ENCODE data around the gene DEUP1.

DEUP1 gene

DNA sequence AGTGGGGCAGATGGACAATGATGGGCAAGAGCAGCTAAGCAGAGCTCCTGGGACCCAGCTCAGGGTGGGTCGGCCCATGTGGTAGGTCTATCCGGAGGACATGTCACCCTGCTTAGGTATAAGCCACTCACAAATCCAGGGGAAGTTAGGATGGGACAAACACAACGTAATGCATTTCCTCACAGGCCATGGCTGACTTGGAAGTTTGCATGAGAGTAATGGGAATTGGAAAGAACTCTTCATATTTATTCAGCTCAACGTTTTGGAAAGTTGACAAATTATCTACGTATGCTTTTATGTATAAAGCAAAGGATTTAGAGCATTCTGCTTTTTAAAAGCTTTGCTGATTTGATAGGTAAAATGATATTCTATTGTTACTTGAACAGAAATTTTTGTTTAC lies 137.7 kb downstream of the DEUP1 start:
- TF ChIP-seq TAF1 (IDR thresholded peaks at IDR 0.05; ENCODE audit: borderline replicate concordance, insufficient read depth, low read length) = no peak

DNA sequence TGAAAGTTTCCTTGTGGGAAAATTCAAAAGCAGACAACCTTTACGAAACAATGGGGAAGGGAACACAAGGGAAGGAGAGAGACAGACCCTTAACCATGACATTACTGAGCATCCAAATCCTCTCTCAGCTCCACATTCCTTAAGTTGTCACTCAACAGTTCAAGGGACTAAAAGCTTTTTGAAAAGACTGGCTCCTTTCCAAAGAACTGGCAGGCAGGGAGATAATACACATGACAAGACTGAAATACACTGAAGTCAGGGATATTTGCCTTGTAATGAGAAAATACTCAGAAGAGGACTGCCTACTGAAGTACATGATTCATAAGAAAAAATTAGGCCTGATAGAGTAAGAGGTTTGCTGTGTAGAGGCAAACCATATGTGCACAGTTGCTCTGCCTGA lies 143.6 kb downstream of the DEUP1 start:
- TF ChIP-seq TAF1 (IDR thresholded peaks at IDR 0.05; ENCODE audit: borderline replicate concordance, insufficient read depth, low read length) = no peak
- TF ChIP-seq POLR2AphosphoS5 (IDR thresholded peaks at IDR 0.05; ENCODE audit: low read depth, low read length) = no peak
- TF ChIP-seq, protein P1, sequence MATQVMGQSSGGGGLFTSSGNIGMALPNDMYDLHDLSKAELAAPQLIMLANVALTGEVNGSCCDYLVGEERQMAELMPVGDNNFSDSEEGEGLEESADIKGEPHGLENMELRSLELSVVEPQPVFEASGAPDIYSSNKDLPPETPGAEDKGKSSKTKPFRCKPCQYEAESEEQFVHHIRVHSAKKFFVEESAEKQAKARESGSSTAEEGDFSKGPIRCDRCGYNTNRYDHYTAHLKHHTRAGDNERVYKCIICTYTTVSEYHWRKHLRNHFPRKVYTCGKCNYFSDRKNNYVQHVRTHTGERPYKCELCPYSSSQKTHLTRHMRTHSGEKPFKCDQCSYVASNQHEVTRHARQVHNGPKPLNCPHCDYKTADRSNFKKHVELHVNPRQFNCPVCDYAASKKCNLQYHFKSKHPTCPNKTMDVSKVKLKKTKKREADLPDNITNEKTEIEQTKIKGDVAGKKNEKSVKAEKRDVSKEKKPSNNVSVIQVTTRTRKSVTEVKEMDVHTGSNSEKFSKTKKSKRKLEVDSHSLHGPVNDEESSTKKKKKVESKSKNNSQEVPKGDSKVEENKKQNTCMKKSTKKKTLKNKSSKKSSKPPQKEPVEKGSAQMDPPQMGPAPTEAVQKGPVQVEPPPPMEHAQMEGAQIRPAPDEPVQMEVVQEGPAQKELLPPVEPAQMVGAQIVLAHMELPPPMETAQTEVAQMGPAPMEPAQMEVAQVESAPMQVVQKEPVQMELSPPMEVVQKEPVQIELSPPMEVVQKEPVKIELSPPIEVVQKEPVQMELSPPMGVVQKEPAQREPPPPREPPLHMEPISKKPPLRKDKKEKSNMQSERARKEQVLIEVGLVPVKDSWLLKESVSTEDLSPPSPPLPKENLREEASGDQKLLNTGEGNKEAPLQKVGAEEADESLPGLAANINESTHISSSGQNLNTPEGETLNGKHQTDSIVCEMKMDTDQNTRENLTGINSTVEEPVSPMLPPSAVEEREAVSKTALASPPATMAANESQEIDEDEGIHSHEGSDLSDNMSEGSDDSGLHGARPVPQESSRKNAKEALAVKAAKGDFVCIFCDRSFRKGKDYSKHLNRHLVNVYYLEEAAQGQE (IDR thresholded peaks at IDR 0.05; ENCODE audit: insufficient read depth in 1 of 2, low read depth in 2 of 2, low read length in 2 of 2) = no peak
- no peak for TF ChIP-seq FOXP2 (optimal IDR thresholded peaks at IDR 0.05; ENCODE audit: borderline replicate concordance, extremely low read depth, extremely low read length, insufficient read depth)
- TF ChIP-seq SIN3A (IDR thresholded peaks at IDR 0.05; ENCODE audit: borderline replicate concordance, insufficient read depth, low read length) = no peak

DNA sequence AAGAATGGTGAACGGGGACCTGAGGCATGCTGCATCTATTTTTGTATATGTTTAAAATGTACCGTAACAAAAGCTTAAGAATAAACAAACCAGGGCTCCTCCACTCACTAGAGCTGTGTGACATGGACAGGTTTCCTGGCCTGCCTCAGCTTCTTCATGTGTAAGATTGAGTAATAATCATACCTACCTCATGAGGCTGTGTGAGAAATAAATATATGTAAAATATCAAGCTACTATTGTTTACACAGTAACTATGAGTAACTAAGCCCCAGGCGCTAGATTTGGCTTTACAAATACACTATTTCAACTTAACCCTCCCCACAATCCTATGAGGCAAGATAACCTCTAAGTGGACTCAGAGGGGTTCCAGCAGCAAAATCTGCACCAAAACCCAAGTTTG lies 146.3 kb downstream of the DEUP1 start:
- TF ChIP-seq SIN3A (IDR thresholded peaks at IDR 0.05; ENCODE audit: borderline replicate concordance, insufficient read depth, low read length) (no peak), POLR2AphosphoS5 (IDR thresholded peaks at IDR 0.05; ENCODE audit: low read depth, low read length) (no peak), TAF1 (IDR thresholded peaks at IDR 0.05; ENCODE audit: borderline replicate concordance, insufficient read depth, low read length) (no peak), FOXP2 (optimal IDR thresholded peaks at IDR 0.05; ENCODE audit: borderline replicate concordance, extremely low read depth, extremely low read length, insufficient read depth) (no peak)
- TF ChIP-seq, protein P1 (IDR thresholded peaks at IDR 0.05; ENCODE audit: insufficient read depth in 1 of 2, low read depth in 2 of 2, low read length in 2 of 2) = no peak

DNA sequence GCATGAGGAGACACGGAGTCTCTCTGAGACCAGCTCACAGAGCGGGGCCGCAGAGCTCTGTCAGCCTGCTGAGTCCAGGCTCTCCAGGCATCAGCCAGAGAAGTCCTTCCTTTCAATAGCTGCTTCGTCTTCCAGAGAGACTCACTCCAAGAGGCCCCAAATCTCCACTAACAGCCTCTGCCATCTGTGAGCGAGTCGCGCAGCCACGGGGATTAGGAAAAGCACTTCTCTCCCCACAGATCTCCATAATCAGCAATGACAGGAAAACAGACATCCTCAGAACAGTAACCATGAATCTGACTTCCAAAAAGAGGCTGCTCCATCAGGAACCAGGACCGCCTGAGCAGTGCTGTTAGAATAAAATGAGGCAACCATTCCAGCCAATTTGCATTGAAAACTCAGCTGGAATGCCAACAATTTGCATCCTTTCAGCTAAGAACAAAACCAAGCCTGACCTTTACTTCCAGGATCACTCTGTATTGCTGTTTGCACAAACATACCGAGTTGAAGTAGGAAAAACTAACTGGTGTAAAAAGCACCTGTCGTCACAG lies 147.2 kb downstream of the DEUP1 start:
- TF ChIP-seq TAF1 (IDR thresholded peaks at IDR 0.05; ENCODE audit: borderline replicate concordance, insufficient read depth, low read length) = no peak
- TF ChIP-seq, protein P1 (IDR thresholded peaks at IDR 0.05; ENCODE audit: insufficient read depth in 1 of 2, low read depth in 2 of 2, low read length in 2 of 2) = no peak
- TF ChIP-seq SIN3A (IDR thresholded peaks at IDR 0.05; ENCODE audit: borderline replicate concordance, insufficient read depth, low read length) = no peak
- no peak for TF ChIP-seq POLR2AphosphoS5 (IDR thresholded peaks at IDR 0.05; ENCODE audit: low read depth, low read length)
- TF ChIP-seq FOXP2 (optimal IDR thresholded peaks at IDR 0.05; ENCODE audit: borderline replicate concordance, extremely low read depth, extremely low read length, insufficient read depth) = no peak

DNA sequence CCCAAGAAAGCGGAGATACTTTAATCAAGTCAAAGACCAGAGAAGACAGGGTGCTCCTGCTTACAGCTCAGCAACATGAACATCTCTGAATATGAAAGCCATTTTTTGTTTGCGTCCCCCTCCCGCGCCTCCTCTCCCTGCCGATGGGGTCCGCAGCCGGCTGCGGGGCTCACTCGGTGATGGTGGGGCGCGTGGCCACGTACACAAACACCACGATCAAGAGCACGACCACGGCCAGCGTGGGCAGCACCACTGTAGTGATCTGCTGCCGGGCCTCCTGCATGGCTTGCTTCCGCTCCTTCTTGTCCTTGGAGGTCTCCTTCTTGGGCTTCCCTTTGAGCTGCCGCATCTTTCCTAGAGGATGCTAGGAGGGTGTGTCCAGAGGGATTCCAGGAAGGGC lies 148.3 kb downstream of the DEUP1 start:
- no peak for TF ChIP-seq FOXP2 (optimal IDR thresholded peaks at IDR 0.05; ENCODE audit: borderline replicate concordance, extremely low read depth, extremely low read length, insufficient read depth)
- TF ChIP-seq, protein P1 (IDR thresholded peaks at IDR 0.05; ENCODE audit: insufficient read depth in 1 of 2, low read depth in 2 of 2, low read length in 2 of 2) = no peak
- no peak for TF ChIP-seq SIN3A (IDR thresholded peaks at IDR 0.05; ENCODE audit: borderline replicate concordance, insufficient read depth, low read length)
- TF ChIP-seq POLR2AphosphoS5 (IDR thresholded peaks at IDR 0.05; ENCODE audit: low read depth, low read length) = no peak
- TF ChIP-seq TAF1 (IDR thresholded peaks at IDR 0.05; ENCODE audit: borderline replicate concordance, insufficient read depth, low read length) = no peak
